Measurements from ENCODE around the gene MEIS1. TPM values are rescaled to one million over a fixed set of nuclear protein-coding genes. Genes with fewer than 3 reads are reported as not detected.

MEIS1 gene
- total RNA-seq, 2 donors from 2014 or later: 15.4 to 23.7 TPM

- intact Hi-C loops (cut with DNase I): no loop called here
- WGBS: 48% methylated on average over 6 of the region's 6 CpGs
These were observed 59.8 kb downstream of the MEIS1 start for GRCh38 chr2:66494708-66495107.

GRCh38 chr2:66495788-66496640, 61.1 kb downstream of the MEIS1 start:
- H3K4me1 ChIP-seq (replicated peaks): peaks cover 10% of the 10 kb centered on the region

More at GRCh38 chr2:66494708-66495107, 59.8 kb downstream of the MEIS1 start:
- no peaks in the 10 kb centered on the region for H3K27me3 ChIP-seq (replicated peaks; ENCODE audit: insufficient read depth)
- peak; percentile 17 for TF ChIP-seq POLR2AphosphoS5 (IDR thresholded peaks at IDR 0.05)
- TF ChIP-seq CTCF (IDR thresholded peaks at IDR 0.05): no peak
- no peaks in the 10 kb centered on the region for H3K36me3 ChIP-seq
- peak; percentile 50 for DNase-seq (ENCODE audit: low spot score)
- no peaks in the 10 kb centered on the region for H3K9me3 ChIP-seq
- no peak overlapping the region for H3K27ac ChIP-seq
- peaks cover 10% of the 10 kb centered on the region for H3K4me1 ChIP-seq (replicated peaks)
- H3K4me3 ChIP-seq: no peak overlapping the region

GRCh38 chr2:66496670-66497420, 61.9 kb downstream of the MEIS1 start:
- Histone ChIP-seq H3K27me3 (replicated peaks; ENCODE audit: insufficient read depth) (no peaks in the 10 kb centered on the region), H3K9me3 (no peaks in the 10 kb centered on the region), H3K36me3 (no peaks in the 10 kb centered on the region), H3K4me1 (replicated peaks) (peaks cover 10% of the 10 kb centered on the region), H3K4me3 (no peak overlapping the region), H3K27ac (peak overlapping the region; percentile 55 to 61)
- TF ChIP-seq CTCF (IDR thresholded peaks at IDR 0.05): no peak
- TF ChIP-seq POLR2AphosphoS5 (IDR thresholded peaks at IDR 0.05): peak; percentile 63
- no peak for TF ChIP-seq POLR2A (IDR thresholded peaks at IDR 0.05)
- no peak for DNase-seq (ENCODE audit: low spot score)
- 32% methylated on average over 5 of the region's 5 CpGs for WGBS
- intact Hi-C loops (cut with DNase I): no loop called here

More at GRCh38 chr2:66495788-66496640, 61.1 kb downstream of the MEIS1 start:
- intact Hi-C loops (cut with DNase I): no loop called here
- Histone ChIP-seq H3K27me3 (replicated peaks; ENCODE audit: insufficient read depth) (no peaks in the 10 kb centered on the region), H3K27ac (peak overlapping the region; percentile 55 to 61), H3K36me3 (no peaks in the 10 kb centered on the region), H3K9me3 (no peaks in the 10 kb centered on the region), H3K4me3 (no peak overlapping the region)
- TF ChIP-seq CTCF (IDR thresholded peaks at IDR 0.05) (peak in 2 of 4 experiments; percentile 25 to 40), POLR2A (IDR thresholded peaks at IDR 0.05) (no peak), POLR2AphosphoS5 (IDR thresholded peaks at IDR 0.05) (peak; percentile 42)
- WGBS: 29% methylated on average over 13 of the region's 13 CpGs
- DNase-seq (ENCODE audit: low spot score): peak; percentile 80

- Histone ChIP-seq H3K27ac (peak overlapping the region in 1 of 2 donors; percentile 61), H3K4me3 (no peak overlapping the region), H3K9me3 (no peaks in the 10 kb centered on the region), H3K4me1 (replicated peaks) (peaks cover 10% of the 10 kb centered on the region), H3K27me3 (replicated peaks; ENCODE audit: insufficient read depth) (no peaks in the 10 kb centered on the region), H3K36me3 (no peaks in the 10 kb centered on the region)
- TF ChIP-seq CTCF (IDR thresholded peaks at IDR 0.05) (no peak), POLR2A (IDR thresholded peaks at IDR 0.05) (no peak), POLR2AphosphoS5 (IDR thresholded peaks at IDR 0.05) (no peak)
- DNase-seq (ENCODE audit: low spot score): no peak
- WGBS: 74% methylated on average over 6 of the region's 6 CpGs
- intact Hi-C loops (cut with DNase I): no loop called here
These were observed 62.7 kb downstream of the MEIS1 start for GRCh38 chr2:66497431-66498288.
